Chondrocyte (in vitro differentiated cells): ENCODE measurements around the gene ZIC4. TPM values are rescaled to one million over a fixed set of nuclear protein-coding genes. Genes with fewer than 3 reads are reported as not detected.
A peak's percentile ranks its signal among the peaks of the same experiment; 100 is the strongest.

Source experiments
- DNase-seq: peaks from one replicate; pipeline ENCODE4 v3.0.0; 2021; ENCODE audit warnings: mixed read lengths, low spot score
- H3K27ac Mint-ChIP-seq: one replicate; pipeline ENCODE4 v1.8.0; 2021; ENCODE audit warnings: mild to moderate bottlenecking, moderate library complexity, mixed read lengths; ENCODE audit not compliant: unreplicated experiment
- H3K27me3 Mint-ChIP-seq: 2 replicates; pipeline ENCODE4 v1.8.0; 2021; ENCODE audit warnings: low read depth, mixed read lengths
- H3K36me3 Mint-ChIP-seq: 2 replicates; pipeline ENCODE4 v1.8.0; 2021; ENCODE audit warnings: low read depth, mixed read lengths
- H3K4me1 Mint-ChIP-seq: 2 replicates; pipeline ENCODE4 v1.8.0; 2021; ENCODE audit warnings: low read depth, mild to moderate bottlenecking, mixed read lengths
- H3K4me3 Mint-ChIP-seq: one replicate; pipeline ENCODE4 v1.8.0; 2021; ENCODE audit warnings: mild to moderate bottlenecking, moderate library complexity, mixed read lengths; ENCODE audit not compliant: unreplicated experiment
- H3K9me3 Mint-ChIP-seq: 2 replicates; pipeline ENCODE4 v1.8.0; 2021; ENCODE audit warnings: low read depth, mixed read lengths
- total RNA-seq: library from RNA; stranded (reverse); gene quantifications from 3 replicates; pipeline ENCODE4 v1.2.1, GENCODE V29; 2021
- TF ChIP-seq, protein P1 (sequence below): fragments of 200-600 bp; sonication (generic); IDR thresholded peaks from 2 replicates; pipeline ENCODE4 v1.5.0; 2021; ENCODE audit warnings: antibody characterized with exemption, mild to moderate bottlenecking, moderate library complexity

The ZIC4 gene
- total RNA-seq, 1 donor from 2014 or later: 1.7 TPM

DNA sequence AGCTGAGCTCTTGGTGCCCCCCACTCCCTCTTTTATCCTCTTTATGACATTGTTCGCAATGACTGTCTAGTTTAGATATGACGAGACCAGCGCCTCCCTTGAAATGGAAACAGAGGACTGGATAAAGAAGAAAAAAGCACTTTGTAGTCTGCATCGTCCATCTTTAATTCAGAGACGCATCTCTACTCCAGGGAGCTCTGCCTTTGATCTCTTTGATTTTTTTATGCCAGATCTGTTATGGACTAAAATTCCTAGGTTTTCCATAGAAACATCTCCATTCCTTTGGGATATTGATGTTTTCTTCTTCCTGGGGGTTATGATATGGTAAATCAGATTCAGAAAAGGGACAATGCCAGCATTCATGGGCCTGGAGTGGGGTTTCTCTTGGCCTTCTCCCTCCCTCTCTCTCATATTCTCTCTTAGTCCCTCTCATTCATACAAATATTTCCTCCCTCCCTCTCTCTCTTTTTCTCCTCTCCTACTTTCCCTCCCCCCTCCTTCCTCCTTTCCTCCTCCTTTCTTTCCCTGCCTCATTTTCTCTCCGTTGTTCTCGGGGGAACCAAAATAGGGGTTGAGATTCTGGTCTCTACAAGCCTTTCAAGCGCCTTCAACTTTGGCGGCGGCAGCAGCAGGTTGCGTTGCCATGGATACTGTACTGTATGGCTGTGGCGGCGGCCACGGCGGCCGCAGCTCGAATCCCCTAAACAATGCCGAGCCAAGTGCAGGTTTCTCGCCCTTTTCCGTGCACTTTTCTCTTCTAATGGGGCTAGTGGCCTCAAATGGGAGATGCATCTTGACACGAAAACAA lies 45.5 kb downstream of the ZIC4 start:
- Mint-ChIP-seq H3K9me3 (no peaks in the 10 kb centered on the region), H3K27me3 (peaks cover 84% of the 10 kb centered on the region), H3K27ac (no peak overlapping the region), H3K36me3 (peaks cover 11% of the 10 kb centered on the region), H3K4me3 (peak overlapping the region; percentile 43), H3K4me1 (peaks cover 6% of the 10 kb centered on the region)
- no peak for DNase-seq
- TF ChIP-seq, protein P1, sequence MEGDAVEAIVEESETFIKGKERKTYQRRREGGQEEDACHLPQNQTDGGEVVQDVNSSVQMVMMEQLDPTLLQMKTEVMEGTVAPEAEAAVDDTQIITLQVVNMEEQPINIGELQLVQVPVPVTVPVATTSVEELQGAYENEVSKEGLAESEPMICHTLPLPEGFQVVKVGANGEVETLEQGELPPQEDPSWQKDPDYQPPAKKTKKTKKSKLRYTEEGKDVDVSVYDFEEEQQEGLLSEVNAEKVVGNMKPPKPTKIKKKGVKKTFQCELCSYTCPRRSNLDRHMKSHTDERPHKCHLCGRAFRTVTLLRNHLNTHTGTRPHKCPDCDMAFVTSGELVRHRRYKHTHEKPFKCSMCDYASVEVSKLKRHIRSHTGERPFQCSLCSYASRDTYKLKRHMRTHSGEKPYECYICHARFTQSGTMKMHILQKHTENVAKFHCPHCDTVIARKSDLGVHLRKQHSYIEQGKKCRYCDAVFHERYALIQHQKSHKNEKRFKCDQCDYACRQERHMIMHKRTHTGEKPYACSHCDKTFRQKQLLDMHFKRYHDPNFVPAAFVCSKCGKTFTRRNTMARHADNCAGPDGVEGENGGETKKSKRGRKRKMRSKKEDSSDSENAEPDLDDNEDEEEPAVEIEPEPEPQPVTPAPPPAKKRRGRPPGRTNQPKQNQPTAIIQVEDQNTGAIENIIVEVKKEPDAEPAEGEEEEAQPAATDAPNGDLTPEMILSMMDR: no peak

DNA sequence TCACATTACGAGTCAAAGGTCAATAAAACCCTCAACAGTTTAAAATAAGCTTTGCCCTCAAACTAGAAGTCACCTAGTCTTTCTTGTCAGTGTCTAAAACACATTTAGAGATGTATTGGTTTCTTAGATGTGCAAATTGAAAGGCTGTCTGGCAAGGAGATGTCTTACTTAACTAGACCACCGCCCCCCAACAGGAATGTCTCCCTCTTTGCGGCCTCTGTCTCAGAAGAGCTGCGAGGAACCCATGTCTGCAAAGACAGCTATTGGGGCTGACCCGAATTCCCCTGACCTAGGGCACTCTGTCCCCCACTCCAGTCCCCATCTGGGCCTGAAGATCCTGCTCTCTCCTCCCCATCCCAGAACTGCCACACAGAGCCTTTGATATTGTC lies 46.3 kb downstream of the ZIC4 start:
- no peak overlapping the region for H3K4me3 Mint-ChIP-seq
- no peak for DNase-seq

DNA sequence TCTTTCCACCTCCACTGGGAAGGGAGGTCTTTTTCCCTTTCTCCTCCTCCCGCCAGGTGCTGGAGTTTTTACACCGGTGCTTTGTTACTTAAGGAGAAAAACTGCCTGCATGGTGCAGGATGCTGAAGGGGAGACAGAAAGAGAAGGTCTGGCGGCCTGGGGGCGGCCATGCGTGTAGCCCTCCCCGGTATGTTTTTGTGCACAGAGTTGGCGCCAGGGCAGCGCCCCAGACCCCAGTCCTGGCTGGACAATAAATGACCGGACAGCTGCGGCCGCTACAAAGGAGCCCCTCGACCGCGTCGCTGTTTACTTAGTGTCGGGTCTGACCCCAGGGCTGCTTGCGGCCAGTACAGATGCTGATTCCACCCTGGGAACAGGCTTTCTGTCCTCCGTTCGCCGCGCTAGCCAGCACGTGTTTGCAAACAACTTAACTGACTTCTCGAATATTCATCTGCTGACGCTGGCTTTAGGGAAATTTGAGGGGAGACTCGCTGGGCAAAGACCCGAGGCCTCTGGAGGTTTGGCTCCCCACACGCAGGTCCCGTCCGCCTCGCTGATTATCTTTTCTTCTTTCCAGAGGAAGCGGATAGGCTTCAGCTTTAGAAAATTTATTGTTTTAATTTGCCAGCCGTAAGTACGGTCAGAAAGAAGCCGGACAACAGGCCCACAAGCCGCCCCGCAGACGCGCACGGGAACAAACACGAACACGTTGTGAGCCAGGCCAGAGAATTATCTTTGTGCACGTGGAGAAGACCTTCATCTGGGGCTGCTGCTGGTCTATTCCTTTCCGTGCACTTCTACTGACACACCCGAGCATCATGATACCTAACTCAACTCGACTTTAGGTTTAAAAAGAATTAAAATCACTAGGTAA lies 46.9 kb downstream of the ZIC4 start:
- Mint-ChIP-seq H3K36me3 (peaks cover 7% of the 10 kb centered on the region), H3K9me3 (no peaks in the 10 kb centered on the region), H3K4me3 (no peak overlapping the region), H3K27me3 (peaks cover 82% of the 10 kb centered on the region), H3K27ac (no peak overlapping the region), H3K4me1 (peaks cover 10% of the 10 kb centered on the region)
- peak; percentile 75 for DNase-seq
- TF ChIP-seq, protein P1: no peak

More for the DNA sequence above, 46.3 kb downstream of the ZIC4 start:
- TF ChIP-seq, protein P1: no peak
- peaks cover 11% of the 10 kb centered on the region for H3K36me3 Mint-ChIP-seq
- H3K27ac Mint-ChIP-seq: no peak overlapping the region
- no peaks in the 10 kb centered on the region for H3K9me3 Mint-ChIP-seq
- H3K27me3 Mint-ChIP-seq: peaks cover 82% of the 10 kb centered on the region
- peaks cover 8% of the 10 kb centered on the region for H3K4me1 Mint-ChIP-seq

DNA sequence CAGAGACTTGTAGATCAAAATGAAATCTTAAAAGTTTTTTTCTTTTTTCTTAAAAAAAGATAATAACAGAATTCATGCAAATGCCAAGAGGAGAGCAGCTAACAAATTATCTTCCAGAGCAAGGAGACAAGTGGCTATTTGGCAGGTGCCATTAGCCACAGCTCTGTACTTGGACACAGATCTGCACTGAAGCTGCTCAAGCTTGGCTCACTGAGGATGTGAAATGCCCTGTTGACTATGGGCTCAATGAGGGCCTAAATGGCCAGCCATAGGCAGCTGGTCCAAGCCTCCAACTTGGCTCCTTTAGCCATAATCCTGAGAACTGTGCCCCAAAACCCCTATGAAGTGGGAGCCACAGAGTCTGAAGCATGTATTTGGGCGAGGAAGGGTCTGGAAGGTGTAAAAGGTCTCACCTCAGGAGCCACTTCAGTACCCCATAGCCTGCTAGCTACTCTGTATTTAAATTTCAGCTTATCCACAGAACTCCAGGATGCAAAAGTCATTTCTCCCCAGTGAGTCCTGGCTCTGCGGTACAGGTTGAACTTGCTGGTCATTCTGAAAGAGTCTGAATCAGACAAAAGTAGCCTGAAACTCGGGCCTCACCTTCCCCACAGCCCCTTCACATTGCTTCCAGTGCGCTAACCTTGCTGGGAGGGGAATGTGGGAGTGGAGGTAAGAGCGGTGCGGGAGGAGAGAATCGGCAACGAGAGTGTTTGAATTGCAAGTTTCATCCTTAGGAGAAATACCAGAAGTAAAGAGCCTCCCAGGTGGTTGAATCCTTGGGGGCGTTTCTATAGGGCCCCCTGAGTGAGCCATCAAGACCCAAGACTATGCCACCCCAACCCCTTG lies 48.0 kb downstream of the ZIC4 start:
- DNase-seq: no peak
- no peak overlapping the region for H3K27ac Mint-ChIP-seq
- no peaks in the 10 kb centered on the region for H3K9me3 Mint-ChIP-seq
- H3K27me3 Mint-ChIP-seq: peaks cover 81% of the 10 kb centered on the region
- H3K4me1 Mint-ChIP-seq: peaks cover 11% of the 10 kb centered on the region
- H3K36me3 Mint-ChIP-seq: peaks cover 7% of the 10 kb centered on the region
- TF ChIP-seq, protein P1: no peak
- H3K4me3 Mint-ChIP-seq: no peak overlapping the region
